GM12878 (cell line): ENCODE measurements around the gene CTRB2. TPM values are rescaled to one million over a fixed set of nuclear protein-coding genes. Genes with fewer than 3 reads are reported as not detected.
A peak's percentile ranks its signal among the peaks of the same experiment; 100 is the strongest.

Source experiments
- ATAC-seq: fragments of 200-7000 bp; cut with Tn5 transposase; 3 replicates; pipeline ENCODE4 v1.9.1; 2020; ENCODE audit warnings: mild to moderate bottlenecking, moderate library complexity
- BruUV-seq: library from RNA; stranded (reverse); fragments of 400-500 nt; replicated peaks from 2 replicates; lab custom pipeline; 2021; lab: Mats Ljungman, UMichigan
- CTCF ChIA-PET: fragments of 300-600 bp; sonication (Branson Sonifier 250); formaldehyde crosslinking; extraction: SDS; loops from one replicate; lab custom pipeline; 2021; ENCODE audit warnings: inconsistent platforms; lab: Yijun Ruan, JAX
- POLR2A ChIA-PET: fragments of 350-600 bp; formaldehyde crosslinking; extraction: SDS; loops from one replicate; lab custom pipeline; 2021; ENCODE audit warnings: inconsistent platforms; lab: Charles Lee
- RAD21 ChIA-PET: fragments of 300-600 bp; sonication (Branson Sonifier 250); formaldehyde crosslinking; loops from one replicate; lab custom pipeline; 2023; ENCODE audit warnings: antibody characterized with exemption; ENCODE audit not compliant: unreplicated experiment; lab: Charles Lee
- SMC1A ChIA-PET: fragments of 300-600 bp; sonication (Branson Sonifier 250); formaldehyde crosslinking; loops from one replicate; lab custom pipeline; 2023; ENCODE audit not compliant: unreplicated experiment, uncharacterized antibody; lab: Charles Lee
- DNase-seq: peaks from one replicate; pipeline ENCODE4 v3.0.0-alpha.2; 2011; ENCODE audit warnings: low read depth, low spot score
- FAIRE-seq: peaks from 3 replicates; lab custom pipeline; 2011; peaks lifted over from hg19 to GRCh38; lab: Jason Lieb, UNC
- H2AFZ ChIP-seq: 2 replicates; pipeline ENCODE4 v1.6.0; 2011; ENCODE audit warnings: low read depth, low read length, control low read depth; ENCODE audit not compliant: control insufficient read depth
- H3K27ac ChIP-seq: 2 replicates; pipeline ENCODE4 v1.5.1; 2011; ENCODE audit warnings: control low read depth; ENCODE audit not compliant: control insufficient read depth, insufficient read depth
- H3K27me3 ChIP-seq, 2 experiments: replicated peaks in 1 of 2; 2 replicates each; pipeline versions ENCODE4 v1.6.0 to v1.6.1; 2011; ENCODE audit warnings: low read length in 1 of 2; ENCODE audit not compliant: control insufficient read depth in 2 of 2, insufficient read depth in 2 of 2
- H3K36me3 ChIP-seq, 2 experiments: 2 replicates each; pipeline ENCODE4 v1.5.1; 2011; ENCODE audit warnings: low read length in 1 of 2; ENCODE audit not compliant: control insufficient read depth in 2 of 2, insufficient read depth in 2 of 2
- H3K4me1 ChIP-seq: 2 replicates; pipeline ENCODE4 v1.6.1; 2011; ENCODE audit warnings: mild to moderate bottlenecking, low read length, moderate library complexity, mixed read lengths; ENCODE audit not compliant: control insufficient read depth, insufficient read depth
- H3K4me2 ChIP-seq: 2 replicates; pipeline ENCODE4 v1.6.0; 2011; ENCODE audit warnings: control low read depth; ENCODE audit not compliant: control insufficient read depth, insufficient read depth
- H3K4me3 ChIP-seq: fragments of 200-600 bp; sonication (generic); 2 replicates; pipeline ENCODE4 v1.5.1; 2016
- H3K79me2 ChIP-seq: 2 replicates; pipeline ENCODE4 v1.6.0; 2011; ENCODE audit warnings: low read length; ENCODE audit not compliant: control insufficient read depth, insufficient read depth
- H3K9ac ChIP-seq: 2 replicates; pipeline ENCODE4 v1.8.0; 2011; ENCODE audit warnings: low read length, control low read depth, mixed read lengths; ENCODE audit not compliant: control insufficient read depth, insufficient read depth
- H3K9me3 ChIP-seq: replicated peaks from 3 replicates; pipeline ENCODE4 v1.5.1; 2011; ENCODE audit warnings: mild to moderate bottlenecking, low read length; ENCODE audit not compliant: control insufficient read depth, insufficient read depth
- H4K20me1 ChIP-seq: 2 replicates; pipeline ENCODE4 v1.6.0; 2011; ENCODE audit not compliant: control insufficient read depth, insufficient read depth
- BHLHE40 ChIP-seq, 2 experiments: fragments of 450-650 bp in 1 of 2; IDR thresholded peaks; 2 replicates each; pipeline ENCODE4 v1.6.1; 2011 to 2017; ENCODE audit warnings: low read depth in 2 of 2, borderline replicate concordance in 1 of 2, improper control_type of control experiment in 1 of 2, low read length in 1 of 2, mild to moderate bottlenecking in 1 of 2
- CHD1 ChIP-seq: IDR thresholded peaks from 2 replicates; pipeline ENCODE4 v1.6.1; 2012; ENCODE audit warnings: low read depth, low read length, improper control_type of control experiment
- DPF2 ChIP-seq: fragments of 450-650 bp; IDR thresholded peaks from 2 replicates; pipeline ENCODE4 v1.6.1; 2017; ENCODE audit warnings: mild to moderate bottlenecking
- ELK1 ChIP-seq: IDR thresholded peaks from 2 replicates; pipeline ENCODE4 v1.6.1; 2012; ENCODE audit warnings: low read depth, low read length, improper control_type of control experiment
- MTA3 ChIP-seq: IDR thresholded peaks from 2 replicates; pipeline ENCODE4 v1.6.1; 2012; ENCODE audit warnings: low read length, inconsistent platforms, borderline replicate concordance
- NBN ChIP-seq: fragments of 450-650 bp; IDR thresholded peaks from 2 replicates; pipeline ENCODE4 v1.6.1; 2016
- STAT1 ChIP-seq: fragments of 450-650 bp; conservative IDR thresholded peaks from 2 replicates; pipeline ENCODE4 v1.6.1; 2014; ENCODE audit warnings: antibody characterized with exemption, mild to moderate bottlenecking
- WGBS: methylation state at CpG from one replicate; pipeline ENCODE4 v1.1.6; 2016; ENCODE audit warnings: low lambda C conversion rate; ENCODE audit not compliant: insufficient replicate concordance, insufficient coverage; ENCODE audit errors: missing lambda C conversion rate; 5-methylcytosine and 5-hydroxymethylcytosine counted together
- in situ Hi-C: fragments of 300-500 bp; cut with MboI; formaldehyde crosslinking; loops from 9 replicates; pipeline ENCODE4 v1.14.3; 2018; ENCODE audit warnings: mixed read lengths
- intact Hi-C: fragments of 100-400 bp; cut with micrococcal nuclease; formaldehyde crosslinking; loops from one replicate; pipeline ENCODE4 v1.14.2; 2022; ENCODE audit not compliant: unreplicated experiment
- polyA plus RNA-seq, 11 experiments: library from polyadenylated mRNA; depleted of rRNA in 4 of 11; unstranded in 6 of 11; stranded (reverse) in 5 of 11; fragments of >200 nt; fragmentation: Nextera tagmentation in 4 of 11; fragmentation: Illumina TruSeq in 1 of 11; extraction: Ambion mirVana in 4 of 11; extraction: Trizol in 1 of 11; gene quantifications; 1 replicate in 1 of 11; 2 replicates in 10 of 11; pipeline versions ENCODE4 v1.2.1 to v1.2.3, GENCODE V29; 2011 to 2016; ENCODE audit warnings: inconsistent platforms in 2 of 11, missing spikeins in 2 of 11, low read depth in 1 of 11
- total RNA-seq, 4 experiments: library from RNA; depleted of rRNA in 3 of 4; stranded (reverse); fragments of >200 nt in 3 of 4; fragmentation: Illumina TruSeq in 1 of 4; extraction: Trizol in 1 of 4; gene quantifications; 2 replicates each; pipeline versions ENCODE4 v1.2.1 to v1.2.3, GENCODE V29; 2013 to 2021

CTRB2 gene
- total and polyA plus RNA-seq, 10 of the 15 experiments (the other 5 are each of a cell fraction or from before 2014, with no cell fraction given): 9.4 TPM; not detected in 9

DNA sequence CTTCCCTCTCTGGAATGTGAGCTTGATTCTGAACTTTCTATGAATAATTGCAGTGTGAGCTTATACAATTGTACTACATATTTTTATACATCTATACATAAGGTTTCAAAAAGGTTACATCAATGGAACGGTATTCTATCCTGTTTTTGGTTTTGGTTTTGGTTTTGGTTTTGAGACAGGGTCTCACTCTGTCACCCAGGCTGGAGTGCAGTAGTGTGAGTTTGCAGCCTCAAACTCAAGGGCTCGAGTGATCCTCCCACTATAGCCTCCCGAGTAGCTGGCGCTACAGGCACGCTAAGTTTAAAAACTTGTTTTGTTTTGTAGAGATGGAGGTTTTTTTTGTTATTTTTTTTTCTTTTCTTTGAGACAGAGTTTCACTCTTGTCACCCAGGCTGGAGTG is 12.9 kb upstream of the CTRB2 start:
- Histone ChIP-seq H3K4me3 (no peak overlapping the region), H3K4me2 (peak overlapping the region; percentile 68), H2AFZ (no peak overlapping the region; the same call in 1 of the 2 replicates), H3K9ac (no peak overlapping the region), H3K27me3 (no peaks in the 10 kb centered on the region), H3K79me2 (no peaks in the 10 kb centered on the region), H3K9me3 (no peaks in the 10 kb centered on the region), H3K27ac (no peak overlapping the region), H3K4me1 (peaks cover 20% of the 10 kb centered on the region), H4K20me1 (no peaks in the 10 kb centered on the region), H3K36me3 (no peaks in the 10 kb centered on the region)
- in situ Hi-C loops (loop anchor here (10.0 kb wide), 1 partner anchor 545 kb away; no protein-coding TSS in a partner anchor), intact Hi-C loops (loop anchor here (2.0 to 5.0 kb wide), 2 partner anchors 17 to 167 kb away; no protein-coding TSS in a partner anchor)
- RAD21 ChIA-PET: interaction anchor here (0.7 to 2.0 kb wide), 4 partner anchors 20 to 173 kb away, joined by 3 to 8 read pairs (median 5); no protein-coding TSS in a partner anchor
- TF ChIP-seq NBN (no peak), DPF2 (no peak), STAT1 (no peak), MTA3 (no peak), CHD1 (no peak), ELK1 (no peak), BHLHE40 (IDR thresholded peaks at IDR 0.05; ENCODE audit: borderline replicate concordance in 1 of 2, low read depth in 2 of 2, low read length in 1 of 2) (no peak)
- BruUV-seq: no TSS peak
- CTCF ChIA-PET: interaction anchor here (0.9 to 3.0 kb wide), 5 partner anchors 14 to 297 kb away, joined by 3 to 11 read pairs (median 5); no protein-coding TSS in a partner anchor
- SMC1A ChIA-PET: interaction anchor here (0.6 to 1.6 kb wide), 8 partner anchors 16 to 631 kb away, joined by 3 to 9 read pairs (median 3); no protein-coding TSS in a partner anchor
- peak; percentile 57 for ATAC-seq
- no peak for FAIRE-seq
- WGBS: 21% methylated on average over 5 of the region's 5 CpGs
- POLR2A ChIA-PET: no interaction called here
- no peak for DNase-seq
